CD4-positive, alpha-beta T cell treated with Interleukin-17A for 1 hour (primary cell): ENCODE data around the gene RNF222.
"Not testable (repeated sequence)": the region's sequence is repeated elsewhere in the genome, so short reads cannot be mapped to it uniquely, and the experiment has no call there.

Source experiments
- DNase-seq: peaks from one replicate; pipeline ENCODE4 v3.0.0-alpha.2; 2020

Gene RNF222

GRCh38 chr17:8378117-8378516 is 19.5 kb downstream of the RNF222 start:
- DNase-seq: not testable (repeated sequence)

- no peak for DNase-seq
Observed at GRCh38 chr17:8377422-8377821, 20.2 kb downstream of the RNF222 start.

- DNase-seq: peak; percentile 91
Observed at GRCh38 chr17:8376271-8377067, 21.2 kb downstream of the RNF222 start, which contains the start of gene KRABD2. Gene KRABD2 (minus strand): TSS chr17:8376704.

- no peak for DNase-seq
Observed at GRCh38 chr17:8375738-8376259, 21.8 kb downstream of the RNF222 start.

- DNase-seq: not testable (repeated sequence)
Observed at GRCh38 chr17:8373856-8374255, 23.8 kb downstream of the RNF222 start.

- no peak for DNase-seq
Observed at GRCh38 chr17:8372422-8372821, 25.2 kb downstream of the RNF222 start.

GRCh38 chr17:8371786-8372185 is 25.8 kb downstream of the RNF222 start:
- DNase-seq: no peak

- DNase-seq: no peak
Observed at GRCh38 chr17:8369944-8370343, 27.7 kb downstream of the RNF222 start.

GRCh38 chr17:8368193-8368592 is 29.4 kb downstream of the RNF222 start:
- no peak for DNase-seq

GRCh38 chr17:8366231-8366630 is 31.4 kb downstream of the RNF222 start:
- no peak for DNase-seq

GRCh38 chr17:8365143-8365542 is 32.5 kb downstream of the RNF222 start:
- DNase-seq: no peak

- DNase-seq: no peak
Observed at GRCh38 chr17:8362651-8363332, 34.8 kb downstream of the RNF222 start.

GRCh38 chr17:8360751-8361150 is 36.9 kb downstream of the RNF222 start:
- DNase-seq: no peak

GRCh38 chr17:8360260-8360659 is 37.4 kb downstream of the RNF222 start:
- DNase-seq: no peak

GRCh38 chr17:8359769-8360168 is 37.9 kb downstream of the RNF222 start:
- no peak for DNase-seq

GRCh38 chr17:8357910-8358309 is 39.7 kb downstream of the RNF222 start:
- DNase-seq: no peak

- DNase-seq: no peak
Observed at GRCh38 chr17:8354236-8354635, 43.4 kb downstream of the RNF222 start.

GRCh38 chr17:8353736-8354135 is 43.9 kb downstream of the RNF222 start:
- no peak for DNase-seq

GRCh38 chr17:8350339-8350738 is 47.3 kb downstream of the RNF222 start:
- no peak for DNase-seq

GRCh38 chr17:8347001-8347400 is 50.6 kb downstream of the RNF222 start:
- DNase-seq: not testable (repeated sequence)

- DNase-seq: no peak
Observed at GRCh38 chr17:8345951-8346665, 51.5 kb downstream of the RNF222 start.

GRCh38 chr17:8345052-8345690 is 52.5 kb downstream of the RNF222 start:
- no peak for DNase-seq

GRCh38 chr17:8341456-8341855 is 56.2 kb downstream of the RNF222 start:
- no peak for DNase-seq
